NB4 (cell line): Measurements from ENCODE around the gene MCM6.

ENCODE experiments used
- CTCF ChIP-seq: IDR thresholded peaks from one replicate; pipeline ENCODE4 v1.5.1; 2012; ENCODE audit warnings: low read depth, low read length
- MYC ChIP-seq: IDR thresholded peaks from 2 replicates; pipeline ENCODE4 v1.6.1; 2011; ENCODE audit warnings: low read depth, low read length

- TF ChIP-seq CTCF (no peak), MYC (no peak)
Observed at GRCh38 chr2:135849087-135849486, 27.2 kb downstream of the MCM6 start.
